H1 (cell line): ENCODE results near the gene LEMD2. TPM values are rescaled to one million over a fixed set of nuclear protein-coding genes. Genes with fewer than 3 reads are reported as not detected.

Experiments
- CTCF ChIA-PET: fragments of 300-600 bp; sonication (Branson Sonifier 250); formaldehyde crosslinking; loops from one replicate; lab custom pipeline; 2021; ENCODE audit not compliant: partially characterized antibody; lab: Charles Lee
- POLR2A ChIA-PET: fragments of 300-600 bp; sonication (Branson Sonifier 250); formaldehyde crosslinking; loops from one replicate; lab custom pipeline; 2021; ENCODE audit warnings: inconsistent platforms; ENCODE audit not compliant: partially characterized antibody; lab: Charles Lee
- DNase-seq, 2 experiments: peaks; one replicate each; pipeline versions ENCODE4 v3.0.0 to v3.0.0-alpha.2; 2010 to 2022; ENCODE audit warnings: low spot score in 2 of 2, low read depth in 1 of 2, mixed read lengths in 1 of 2
- FAIRE-seq: peaks from 2 replicates; lab custom pipeline; 2011; peaks lifted over from hg19 to GRCh38; lab: Jason Lieb, UNC
- H2AFZ ChIP-seq: 2 replicates; pipeline ENCODE4 v1.8.1; 2012; ENCODE audit warnings: low read length, inconsistent platforms
- H2AK5ac ChIP-seq: 2 replicates; pipeline ENCODE4 v1.6.1; 2013; ENCODE audit warnings: low read depth, low read length
- H2BK120ac ChIP-seq: replicated peaks from 2 replicates; pipeline ENCODE3; 2013; ENCODE audit warnings: low read depth, low read length, inconsistent platforms
- H2BK12ac ChIP-seq: 2 replicates; pipeline ENCODE4 v1.6.1; 2013; ENCODE audit warnings: low read depth, low read length
- H2BK15ac ChIP-seq: 2 replicates; pipeline ENCODE4 v1.6.1; 2013; ENCODE audit warnings: low read length
- H2BK20ac ChIP-seq: 2 replicates; pipeline ENCODE4 v1.6.1; 2013; ENCODE audit warnings: low read length
- H2BK5ac ChIP-seq: 2 replicates; pipeline ENCODE4 v1.6.1; 2013; ENCODE audit warnings: low read depth, low read length
- H3K14ac ChIP-seq: 2 replicates; pipeline ENCODE4 v1.6.1; 2013; ENCODE audit warnings: inconsistent platforms; ENCODE audit not compliant: insufficient read length
- H3K18ac ChIP-seq: 2 replicates; pipeline ENCODE4 v1.6.1; 2013; ENCODE audit warnings: low read length; ENCODE audit errors: extremely low read depth
- H3K23ac ChIP-seq: 2 replicates; pipeline ENCODE4 v1.6.1; 2013; ENCODE audit warnings: inconsistent platforms; ENCODE audit not compliant: insufficient read length
- H3K23me2 ChIP-seq: 2 replicates; pipeline ENCODE4 v1.6.1; 2013; ENCODE audit warnings: low read depth, low read length
- H3K27ac ChIP-seq: 2 replicates; pipeline ENCODE4 v1.6.1; 2011; ENCODE audit warnings: low read depth, low read length, inconsistent platforms
- H3K27me3 ChIP-seq, 4 experiments: replicated peaks in 1 of 4; 1 replicate in 1 of 4; 2 replicates in 3 of 4; pipeline versions ENCODE4 v1.6.1 to v1.8.1; 2011 to 2013; ENCODE audit warnings: low read length in 3 of 4, mild to moderate bottlenecking in 3 of 4, inconsistent platforms in 2 of 4, mixed read lengths in 2 of 4, moderate library complexity in 1 of 4; ENCODE audit not compliant: control insufficient read depth in 3 of 4, insufficient read depth in 3 of 4; ENCODE audit errors: extremely low read depth in 1 of 4
- H3K36me3 ChIP-seq, 4 experiments: 2 replicates each; pipeline versions ENCODE4 v1.6.1 to v1.8.1; 2011 to 2013; ENCODE audit warnings: mild to moderate bottlenecking in 4 of 4, low read length in 3 of 4, moderate library complexity in 2 of 4, control low read depth in 1 of 4, inconsistent platforms in 1 of 4; ENCODE audit not compliant: insufficient read depth in 4 of 4, control insufficient read depth in 2 of 4
- H3K4ac ChIP-seq: replicated peaks from 2 replicates; pipeline ENCODE3; 2013; ENCODE audit warnings: low read length, low read depth, mixed read lengths, inconsistent platforms; ENCODE audit not compliant: insufficient read length
- H3K4me1 ChIP-seq, 4 experiments: replicated peaks in 1 of 4; 1 replicate in 1 of 4; 2 replicates in 3 of 4; pipeline versions ENCODE4 v1.6.1 to v1.8.1; 2011 to 2013; ENCODE audit warnings: low read length in 3 of 4, inconsistent platforms in 2 of 4, mixed read lengths in 1 of 4; ENCODE audit not compliant: insufficient read depth in 4 of 4, control insufficient read depth in 3 of 4
- H3K4me2 ChIP-seq, 2 experiments: 2 replicates each; pipeline versions ENCODE4 v1.6.1 to v1.8.1; 2011 to 2013; ENCODE audit warnings: low read depth in 2 of 2, low read length in 2 of 2, control low read depth in 1 of 2, inconsistent platforms in 1 of 2, mild to moderate bottlenecking in 1 of 2; ENCODE audit not compliant: insufficient read depth in 1 of 2
- H3K4me3 ChIP-seq, 4 experiments: fragments of 200-600, 300-600 bp in 1 of 4; sonication (generic), shearing (Covaris generic), sonication (Bioruptor Twin) in 1 of 4; 2 replicates each; pipeline versions ENCODE4 v1.5.1 to v1.8.1; 2011 to 2016; ENCODE audit warnings: low read length in 4 of 4, low read depth in 3 of 4, control low read depth in 2 of 4, inconsistent platforms in 2 of 4, mild to moderate bottlenecking in 2 of 4, mixed read lengths in 1 of 4, moderate library complexity in 1 of 4; ENCODE audit not compliant: insufficient read depth in 2 of 4; ENCODE audit errors: extremely low read depth in 1 of 4
- H3K56ac ChIP-seq: replicated peaks from 2 replicates; pipeline ENCODE3; 2013; ENCODE audit warnings: low read depth, mild to moderate bottlenecking, mixed read lengths, low read length, inconsistent platforms; ENCODE audit not compliant: insufficient read length
- H3K79me1 ChIP-seq: 2 replicates; pipeline ENCODE4 v1.6.1; 2013; ENCODE audit warnings: low read depth, low read length, control low read depth
- H3K79me2 ChIP-seq, 2 experiments: 2 replicates each; pipeline versions ENCODE4 v1.6.1 to v1.8.1; 2012 to 2013; ENCODE audit warnings: low read length in 2 of 2, mild to moderate bottlenecking in 2 of 2, inconsistent platforms in 1 of 2; ENCODE audit not compliant: insufficient read depth in 2 of 2, control insufficient read depth in 1 of 2
- H3K9ac ChIP-seq, 4 experiments: replicated peaks in 1 of 4; 1 replicate in 1 of 4; 2 replicates in 3 of 4; pipeline versions ENCODE4 v1.6.1 to v1.8.1; 2011 to 2013; ENCODE audit warnings: low read depth in 3 of 4, low read length in 3 of 4, control low read depth in 2 of 4, mild to moderate bottlenecking in 2 of 4, moderate library complexity in 2 of 4, inconsistent platforms in 1 of 4; ENCODE audit errors: extremely low read depth in 1 of 4
- H3K9me3 ChIP-seq, 2 experiments: 2 replicates each; pipeline versions ENCODE4 v1.6.1 to v1.8.1; 2012 to 2013; ENCODE audit warnings: mild to moderate bottlenecking in 2 of 2, moderate library complexity in 2 of 2, control low read depth in 1 of 2, inconsistent platforms in 1 of 2, low read depth in 1 of 2, low read length in 1 of 2, mixed read lengths in 1 of 2; ENCODE audit not compliant: insufficient read depth in 2 of 2
- H4K20me1 ChIP-seq, 2 experiments: replicated peaks in 1 of 2; 2 replicates each; pipeline versions ENCODE3 to v1.8.1; 2011 to 2013; ENCODE audit warnings: inconsistent platforms in 2 of 2, low read length in 2 of 2, mild to moderate bottlenecking in 1 of 2; ENCODE audit not compliant: insufficient read depth in 2 of 2, control insufficient read depth in 1 of 2
- H4K5ac ChIP-seq: 2 replicates; pipeline ENCODE4 v1.6.1; 2013; ENCODE audit warnings: low read length, low read depth, mixed read lengths, inconsistent platforms; ENCODE audit not compliant: insufficient read length
- H4K8ac ChIP-seq: 2 replicates; pipeline ENCODE4 v1.8.0; 2013; ENCODE audit warnings: mild to moderate bottlenecking, moderate library complexity, low read length, inconsistent platforms; ENCODE audit not compliant: insufficient read depth; ENCODE audit errors: extremely low read depth
- H4K91ac ChIP-seq: replicated peaks from 2 replicates; pipeline ENCODE3; 2013; ENCODE audit warnings: low read length, mixed read lengths, inconsistent platforms; ENCODE audit not compliant: insufficient read length
- CREB1 ChIP-seq: IDR thresholded peaks from 2 replicates; pipeline ENCODE4 v1.6.1; 2012; ENCODE audit warnings: inconsistent platforms
- E2F6 ChIP-seq: IDR thresholded peaks from 2 replicates; pipeline ENCODE4 v1.6.1; 2012; ENCODE audit warnings: inconsistent platforms
- EZH2 ChIP-seq: fragments of 200-600 bp; sonication (generic); IDR thresholded peaks from 2 replicates; pipeline ENCODE4 v1.7.1; 2012; ENCODE audit warnings: low read depth, mild to moderate bottlenecking, moderate library complexity, low read length, inconsistent platforms; ENCODE audit not compliant: severe bottlenecking
- FOSL1 ChIP-seq: IDR thresholded peaks from 2 replicates; pipeline ENCODE4 v1.6.1; 2011; ENCODE audit warnings: mild to moderate bottlenecking, low read depth, low read length, moderate library complexity; ENCODE audit not compliant: insufficient read depth
- KDM5A ChIP-seq: fragments of 200-600 bp; IDR thresholded peaks from 2 replicates; pipeline ENCODE4 v1.7.1; 2012; ENCODE audit warnings: mild to moderate bottlenecking, low read length, inconsistent platforms, mixed read lengths
- RAD21 ChIP-seq, 2 experiments: IDR thresholded peaks in 1 of 2; conservative IDR thresholded peaks in 1 of 2; 2 replicates each; pipeline ENCODE4 v1.6.1; 2011; ENCODE audit warnings: low read depth in 2 of 2, low read length in 2 of 2, improper control_type of control experiment in 1 of 2, inconsistent platforms in 1 of 2, mild to moderate bottlenecking in 1 of 2, moderate library complexity in 1 of 2
- SAP30 ChIP-seq: fragments of 300-600 bp; sonication (generic); IDR thresholded peaks from 2 replicates; pipeline ENCODE4 v1.7.1; 2012; ENCODE audit warnings: low read length, moderate library complexity, mild to moderate bottlenecking, inconsistent platforms; ENCODE audit not compliant: insufficient read depth, insufficient replicate concordance
- SIRT6 ChIP-seq: IDR thresholded peaks from one replicate; pipeline ENCODE4 v1.7.1; 2012; ENCODE audit warnings: low read length, inconsistent platforms
- TCF12 ChIP-seq: IDR thresholded peaks from 2 replicates; pipeline ENCODE4 v1.6.1; 2011; ENCODE audit warnings: low read depth, mild to moderate bottlenecking, low read length
- ZNF274 ChIP-seq: IDR thresholded peaks from 2 replicates; pipeline ENCODE4 v1.7.0; 2012; ENCODE audit warnings: low read length, borderline replicate concordance; ENCODE audit errors: extremely low read depth
- WGBS, 2 experiments: shearing (Covaris generic) in 1 of 2; methylation state at CpG; one replicate each; pipeline versions ENCODE4 v1.1.6 to v1.1.7; 2013 to 2015; ENCODE audit warnings: low lambda C conversion rate in 2 of 2, mixed read lengths in 2 of 2, inconsistent platforms in 1 of 2, low coverage in 1 of 2, missing lambda C conversion rate in 1 of 2; ENCODE audit not compliant: insufficient replicate concordance in 2 of 2, insufficient coverage in 1 of 2, insufficient read length in 1 of 2; ENCODE audit errors: extremely low coverage in 1 of 2, missing lambda C conversion rate in 1 of 2; 5-methylcytosine and 5-hydroxymethylcytosine counted together
- polyA plus RNA-seq, 7 experiments: library from polyadenylated mRNA; depleted of rRNA in 3 of 7; stranded (reverse) in 5 of 7; unstranded in 2 of 7; fragments of >200 nt in 5 of 7; fragments of 200-250 nt in 2 of 7; gene quantifications; 1 replicate in 5 of 7; 2 replicates in 1 of 7; 4 replicates in 1 of 7; pipeline versions ENCODE4 v1.2.1 to v1.2.3, GENCODE V29; 2011 to 2013; ENCODE audit warnings: missing spikeins in 2 of 7, mixed read lengths in 2 of 7
- total RNA-seq: library from RNA; stranded (reverse); fragmentation: NEBNext Ultra II Directional; extraction: Animal tissue kit (Norgen Biotek cat#: 25700); gene quantifications from 2 replicates; pipeline ENCODE4 v1.2.1, GENCODE V29; 2021
- TF ChIP-seq, protein P1 (sequence below): IDR thresholded peaks from 2 replicates; pipeline ENCODE4 v1.6.1; 2011; ENCODE audit warnings: low read depth, mild to moderate bottlenecking, low read length; ENCODE audit not compliant: insufficient read depth

The LEMD2 gene
- total and polyA plus RNA-seq, 2 of the 8 experiments (the other 6 are each of a cell fraction or from before 2014, with no cell fraction given): 32.7 to 57.3 TPM

GRCh38 chr6:33761922-33762629, 26.9 kb downstream of the LEMD2 start:
- Histone ChIP-seq H2AK5ac (no peak overlapping the region), H2BK15ac (no peak overlapping the region; the same call in 1 of the 2 replicates), H3K36me3 (no peaks in the 10 kb centered on the region), H3K14ac (no peak overlapping the region), H3K23ac (no peak overlapping the region), H3K4me3 (no peak overlapping the region), H2BK12ac (peak overlapping the region; percentile 60; the same call in 1 of the 2 replicates), H3K56ac (no peak overlapping the region), H3K18ac (no peak overlapping the region), H3K27me3 (no peaks in the 10 kb centered on the region), H2BK20ac (peak overlapping the region; percentile 52; the same call in 1 of the 2 replicates), H3K4me2 (no peak overlapping the region), H3K9ac (no peak overlapping the region), H3K79me2 (no peaks in the 10 kb centered on the region), H4K5ac (no peak overlapping the region), H3K23me2 (no peaks in the 10 kb centered on the region), H4K8ac (no peak overlapping the region), H2AFZ (no peak overlapping the region), H3K4me1 (no peaks in the 10 kb centered on the region), H4K91ac (no peak overlapping the region), H3K79me1 (no peaks in the 10 kb centered on the region), H2BK5ac (no peak overlapping the region), H2BK120ac (no peak overlapping the region), H3K27ac (no peak overlapping the region), H3K9me3 (no peaks in the 10 kb centered on the region), H3K4ac (no peak overlapping the region), H4K20me1 (no peaks in the 10 kb centered on the region)
- DNase-seq (peak in 1 of 2 experiments; percentile 75), FAIRE-seq (no peak)
- CTCF ChIA-PET: interaction anchor here (0.7 to 12.1 kb wide), 34 partner anchors 11 to 393 kb away, joined by 3 to 171 read pairs (median 4); partner anchors contain the start of genes IP6K3 and UQCC2
- WGBS, 2 experiments: 78% methylated on average over 6 of the region's 7 CpGs; no CpG with 5 or more reads in 1 of the 2 experiments
- POLR2A ChIA-PET: interaction anchor here (1.1 to 2.5 kb wide), 4 partner anchors 8 to 51 kb away, joined by 3 to 10 read pairs (median 4); partner anchors contain the start of genes IP6K3 and UQCC2
- TF ChIP-seq FOSL1 (no peak), KDM5A (no peak), RAD21 (IDR thresholded peaks at IDR 0.05 in 1 of 2, conservative IDR thresholded peaks at IDR 0.05 in 1 of 2; ENCODE audit: low read depth in 2 of 2, low read length in 2 of 2) (peak; percentile 74 to 83), E2F6 (no peak), SAP30 (no peak), TCF12 (no peak), ZNF274 (no peak), SIRT6 (no peak), CREB1 (no peak), EZH2 (no peak)
- TF ChIP-seq, protein P1, sequence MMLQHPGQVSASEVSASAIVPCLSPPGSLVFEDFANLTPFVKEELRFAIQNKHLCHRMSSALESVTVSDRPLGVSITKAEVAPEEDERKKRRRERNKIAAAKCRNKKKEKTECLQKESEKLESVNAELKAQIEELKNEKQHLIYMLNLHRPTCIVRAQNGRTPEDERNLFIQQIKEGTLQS: no peak
